AG10803 (cell line): Measurements from ENCODE around the gene ZDHHC4.
"Not testable (repeated sequence)": the region's sequence is repeated elsewhere in the genome, so short reads cannot be mapped to it uniquely, and the experiment has no call there.

Source experiments
- DNase-seq: peaks from one replicate; pipeline ENCODE4 v3.0.0; 2010; ENCODE audit warnings: low read depth
- H3K4me3 ChIP-seq: 2 replicates; pipeline ENCODE4 v1.5.1; 2011; ENCODE audit warnings: mild to moderate bottlenecking, low read length, control low read depth
- TF ChIP-seq, protein P1 (sequence below): conservative IDR thresholded peaks from 2 replicates; pipeline ENCODE4 v1.5.1; 2011; ENCODE audit warnings: mild to moderate bottlenecking, low read length, control low read depth, inconsistent platforms

ZDHHC4 gene

DNA sequence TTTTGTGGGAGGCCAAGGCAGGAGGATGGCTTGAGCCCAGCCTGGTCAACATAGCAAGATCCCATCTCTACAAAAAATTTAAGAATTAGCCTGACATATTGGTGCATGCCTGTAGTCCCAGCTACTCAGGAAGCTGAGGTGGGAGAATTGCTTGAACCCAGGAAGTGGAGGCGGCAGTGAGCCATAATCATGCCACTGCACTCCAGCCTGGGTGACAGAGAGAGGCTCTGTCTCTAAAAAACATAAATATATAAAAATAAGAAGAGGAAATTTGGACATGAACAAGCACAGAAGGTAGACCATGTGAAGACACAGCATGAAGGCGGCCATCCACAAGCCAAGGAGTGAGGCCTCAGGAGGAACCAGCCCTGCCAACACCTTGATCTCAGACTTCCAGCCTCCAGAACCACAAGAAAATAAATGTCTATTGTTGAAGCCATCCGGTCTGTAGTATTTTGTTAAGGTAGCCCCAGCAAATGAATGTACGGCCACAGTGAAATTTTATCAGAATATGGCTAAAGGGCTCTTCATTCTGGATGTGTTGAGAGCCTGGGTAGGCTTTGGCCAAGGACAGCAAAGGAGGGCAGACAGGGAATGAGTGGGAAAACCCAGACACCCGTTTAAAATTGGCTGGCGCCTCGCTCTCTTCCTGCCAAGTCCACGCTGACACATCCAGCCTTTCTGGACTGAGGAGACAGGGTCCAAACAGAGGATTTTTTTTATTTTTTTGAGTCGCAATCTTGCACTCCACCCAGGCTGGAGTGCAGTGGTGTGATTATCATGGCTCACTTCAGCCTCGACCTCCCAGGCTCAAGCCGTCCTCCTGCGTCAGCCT, 13.1 kb upstream of the ZDHHC4 start:
- TF ChIP-seq, protein P1, sequence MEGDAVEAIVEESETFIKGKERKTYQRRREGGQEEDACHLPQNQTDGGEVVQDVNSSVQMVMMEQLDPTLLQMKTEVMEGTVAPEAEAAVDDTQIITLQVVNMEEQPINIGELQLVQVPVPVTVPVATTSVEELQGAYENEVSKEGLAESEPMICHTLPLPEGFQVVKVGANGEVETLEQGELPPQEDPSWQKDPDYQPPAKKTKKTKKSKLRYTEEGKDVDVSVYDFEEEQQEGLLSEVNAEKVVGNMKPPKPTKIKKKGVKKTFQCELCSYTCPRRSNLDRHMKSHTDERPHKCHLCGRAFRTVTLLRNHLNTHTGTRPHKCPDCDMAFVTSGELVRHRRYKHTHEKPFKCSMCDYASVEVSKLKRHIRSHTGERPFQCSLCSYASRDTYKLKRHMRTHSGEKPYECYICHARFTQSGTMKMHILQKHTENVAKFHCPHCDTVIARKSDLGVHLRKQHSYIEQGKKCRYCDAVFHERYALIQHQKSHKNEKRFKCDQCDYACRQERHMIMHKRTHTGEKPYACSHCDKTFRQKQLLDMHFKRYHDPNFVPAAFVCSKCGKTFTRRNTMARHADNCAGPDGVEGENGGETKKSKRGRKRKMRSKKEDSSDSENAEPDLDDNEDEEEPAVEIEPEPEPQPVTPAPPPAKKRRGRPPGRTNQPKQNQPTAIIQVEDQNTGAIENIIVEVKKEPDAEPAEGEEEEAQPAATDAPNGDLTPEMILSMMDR, result no peak
- DNase-seq, result no peak
- H3K4me3 ChIP-seq, result no peak overlapping the region

DNA sequence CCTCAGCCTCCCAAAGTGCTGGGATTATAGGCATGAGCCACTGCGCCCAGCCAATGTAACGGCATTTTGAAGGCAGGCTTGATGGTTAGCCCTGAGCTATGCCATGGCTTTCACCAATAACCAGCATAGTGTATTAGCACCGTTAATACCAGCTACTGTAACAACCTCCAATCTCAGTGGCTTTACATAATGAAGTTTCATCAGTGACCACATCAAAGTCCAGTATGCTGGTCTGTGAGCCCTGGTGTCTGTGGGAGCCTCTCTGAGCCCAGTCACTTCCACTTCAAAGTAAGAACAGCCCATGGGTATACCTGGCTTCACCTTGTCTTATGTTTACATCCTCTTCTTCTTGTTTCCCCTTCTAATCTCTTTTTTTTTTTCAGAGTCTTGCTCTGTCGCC, 11.6 kb upstream of the ZDHHC4 start:
- TF ChIP-seq, protein P1, result no peak
- DNase-seq, result no peak
- no peak overlapping the region for H3K4me3 ChIP-seq

DNA sequence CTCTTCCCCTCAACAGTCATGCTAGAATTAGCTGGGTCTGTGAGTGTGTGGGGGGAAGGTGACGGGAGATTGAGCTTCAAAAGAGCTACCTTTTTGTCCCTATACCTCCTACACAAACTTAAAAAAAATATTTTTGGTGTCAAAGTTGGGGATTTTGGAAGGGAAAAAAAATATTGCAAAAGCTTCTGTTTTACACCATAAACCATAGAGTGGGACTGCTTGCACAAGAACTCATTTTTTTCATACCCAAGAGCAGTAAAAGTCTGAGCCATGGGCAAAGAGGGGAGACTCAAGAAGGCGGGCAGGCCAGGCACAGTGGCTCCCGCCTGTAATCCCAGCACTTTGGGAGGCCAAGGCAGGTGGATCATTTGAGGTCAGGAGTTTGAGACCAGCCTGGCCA, 9.4 kb upstream of the ZDHHC4 start:
- TF ChIP-seq, protein P1, result no peak
- no peak for DNase-seq
- H3K4me3 ChIP-seq, result no peak overlapping the region

DNA sequence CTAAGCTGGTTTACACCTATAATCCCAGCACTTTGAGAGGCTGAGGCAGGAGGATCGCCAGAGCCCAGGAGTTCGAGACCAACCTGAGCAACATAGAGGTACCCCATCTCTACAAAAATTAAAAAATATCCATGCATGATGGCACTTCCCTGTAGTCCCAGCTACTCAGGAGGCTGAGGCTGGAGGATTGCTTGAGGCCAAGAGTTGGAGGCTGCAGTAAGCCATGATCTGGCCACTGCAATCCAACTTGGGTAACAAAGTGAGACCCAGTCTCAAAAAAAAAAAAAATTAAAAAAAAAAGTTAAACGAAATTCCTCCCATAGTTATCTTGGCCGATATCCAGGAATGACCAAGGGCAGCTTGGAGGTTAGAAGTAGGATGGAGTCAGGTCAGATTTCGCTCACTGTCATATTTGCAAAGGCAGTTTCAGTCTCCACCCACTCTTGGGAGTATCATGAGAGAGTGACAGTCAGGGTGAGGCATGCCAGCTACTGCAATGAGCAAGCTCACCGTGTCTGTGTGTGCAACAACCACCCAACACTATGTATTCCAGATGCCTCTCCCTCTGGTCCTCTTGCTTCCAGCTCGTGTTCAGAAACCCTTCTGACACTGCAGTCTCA, 6.0 kb upstream of the ZDHHC4 start:
- DNase-seq, result no peak
- TF ChIP-seq, protein P1, result no peak
- H3K4me3 ChIP-seq, result no peak overlapping the region

DNA sequence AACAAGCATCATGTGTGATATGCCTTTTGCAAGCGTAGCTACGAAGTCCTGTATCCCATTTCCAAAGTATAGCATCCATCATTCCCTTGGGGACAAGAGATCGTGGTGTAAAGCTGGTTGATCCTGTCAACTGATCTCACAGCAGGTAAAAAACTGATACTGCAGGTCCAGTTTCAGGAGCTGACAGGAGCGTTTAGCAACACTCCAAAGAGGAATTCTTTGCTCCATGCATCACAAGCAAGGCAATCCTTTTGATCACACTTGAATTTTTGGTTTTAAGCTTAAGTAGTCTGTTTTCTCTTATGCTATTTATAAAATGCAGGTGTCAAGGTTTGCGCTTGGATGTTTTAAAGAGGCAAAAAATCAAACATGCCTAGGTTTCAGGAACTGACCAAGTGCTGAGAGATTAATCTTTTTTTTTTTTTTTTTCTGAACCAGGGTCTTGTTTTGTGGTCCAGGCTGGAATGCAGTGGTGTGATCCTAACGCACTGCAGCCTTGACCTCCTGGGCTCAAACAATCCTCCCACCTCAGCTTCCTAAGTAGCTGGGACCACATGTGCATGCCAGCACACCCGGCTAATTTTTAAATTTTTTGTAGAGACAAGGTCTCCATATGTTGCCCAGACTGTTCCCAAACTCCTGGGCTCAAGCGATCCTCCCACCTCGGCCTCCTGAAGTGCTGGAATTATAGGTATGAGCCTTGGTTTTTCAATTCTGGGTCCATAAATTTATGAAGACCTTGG, 1.8 kb upstream of the ZDHHC4 start:
- no peak for DNase-seq

DNA sequence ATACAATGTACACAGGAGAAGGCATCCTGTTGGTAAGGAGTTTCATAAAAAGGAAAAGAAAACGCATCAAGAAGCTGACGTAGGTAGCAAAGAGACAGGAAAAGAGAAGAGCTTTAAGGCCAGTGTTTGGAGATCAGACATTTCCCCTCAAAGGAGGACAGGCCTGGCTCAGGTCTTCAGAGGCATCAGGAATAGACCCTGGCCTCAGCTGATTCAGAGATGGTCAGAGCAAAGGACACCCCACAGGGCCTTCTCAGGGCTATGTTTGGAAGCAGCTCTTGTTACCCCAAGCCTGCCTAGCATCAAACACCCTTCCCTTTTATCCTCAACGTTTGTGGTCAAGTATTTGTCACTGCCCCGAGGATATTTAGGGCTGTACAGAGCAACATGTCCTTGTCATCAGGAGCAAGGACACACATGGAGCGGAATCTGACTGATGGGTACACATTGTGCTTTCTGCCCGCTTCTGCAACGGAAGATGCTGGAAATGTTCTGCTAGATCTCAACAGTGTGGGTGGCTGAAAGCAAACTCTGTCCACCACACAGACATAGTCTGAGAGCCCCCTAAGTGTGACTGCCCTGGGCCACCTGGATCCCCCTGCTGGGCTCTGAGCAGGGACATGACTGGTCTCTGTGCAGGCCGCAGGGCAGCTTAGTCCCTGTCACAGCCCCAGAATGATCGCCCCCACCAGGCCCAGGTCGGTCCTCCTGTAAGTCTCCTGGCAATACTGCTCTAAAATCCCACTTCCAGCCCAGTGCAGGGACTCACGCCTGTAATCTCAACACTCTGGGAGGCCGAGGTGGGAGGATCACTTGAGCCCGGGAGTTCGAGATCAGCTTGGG, 1.0 kb upstream of the ZDHHC4 start:
- DNase-seq, result no peak
- peak overlapping the region; percentile 64 for H3K4me3 ChIP-seq
- TF ChIP-seq, protein P1, result no peak

More for the DNA sequence above, 1.8 kb upstream of the ZDHHC4 start:
- TF ChIP-seq, protein P1, result no peak
- H3K4me3 ChIP-seq, result no peak overlapping the region

DNA sequence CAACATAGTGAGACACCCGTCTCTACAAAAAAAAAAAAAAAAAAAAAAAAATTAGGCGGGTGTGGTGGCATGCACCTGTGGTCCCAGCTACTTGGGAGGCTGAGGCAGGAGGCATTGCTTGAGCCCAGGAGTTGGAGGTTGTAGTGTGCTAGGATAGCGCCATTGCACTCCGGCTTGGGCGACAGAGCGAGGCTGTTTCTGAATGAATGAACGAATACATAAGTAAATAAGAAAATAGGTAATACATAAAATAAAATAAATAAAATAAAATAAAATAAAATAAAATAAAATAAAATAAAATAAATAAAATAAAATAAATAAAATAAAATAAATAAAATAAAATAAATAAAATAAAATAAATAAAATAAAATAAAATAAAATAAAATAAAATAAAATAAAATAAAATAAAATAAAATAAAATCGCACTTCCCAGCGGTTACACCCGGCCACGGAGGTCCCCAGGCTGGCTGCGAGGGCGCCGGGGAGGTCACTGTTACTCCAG, 336 bp upstream of the ZDHHC4 start:
- peak overlapping the region; percentile 76 for H3K4me3 ChIP-seq
- not testable (repeated sequence) for DNase-seq
